Vagina (tissue), 2 donors: ENCODE measurements around the gene AMOTL2.

ENCODE experiments used
- CTCF ChIP-seq, 3 experiments: fragments of 450-650 bp in 2 of 3; fragments of 200-600 bp in 1 of 3; sonication (generic) in 1 of 3; IDR thresholded peaks; one replicate each; pipeline ENCODE4 v1.5.1; 2017 to 2019; ENCODE audit warnings: antibody characterized with exemption in 3 of 3, mild to moderate bottlenecking in 2 of 3, moderate library complexity in 2 of 3
- POLR2A ChIP-seq, 2 donors: fragments of 450-650 bp; IDR thresholded peaks; one replicate each; pipeline ENCODE4 v1.6.1; 2017; ENCODE audit warnings: antibody characterized with exemption in 2 of 2, mild to moderate bottlenecking in 2 of 2, moderate library complexity in 2 of 2

- no peak for TF ChIP-seq POLR2A (IDR thresholded peaks at IDR 0.05)
- TF ChIP-seq CTCF (IDR thresholded peaks at IDR 0.05) = no peak
These were observed 33.3 kb downstream of the AMOTL2 start for GRCh38 chr3:134340982-134341365.
